Ammon's horn (tissue), 1 donor: Measurements from ENCODE around the gene PRPH2.
A peak's percentile ranks its signal among the peaks of the same experiment; 100 is the strongest.
"Not testable (repeated sequence)": the region's sequence is repeated elsewhere in the genome, so short reads cannot be mapped to it uniquely, and the experiment has no call there.

ENCODE experiments used
- DNase-seq: peaks from one replicate; pipeline ENCODE4 v3.0.0-alpha.2; 2016; ENCODE audit warnings: low spot score

PRPH2 gene

GRCh38 chr6:42742116-42742894 lies 19.9 kb upstream of the PRPH2 start:
- DNase-seq: peak; percentile 17

DNA sequence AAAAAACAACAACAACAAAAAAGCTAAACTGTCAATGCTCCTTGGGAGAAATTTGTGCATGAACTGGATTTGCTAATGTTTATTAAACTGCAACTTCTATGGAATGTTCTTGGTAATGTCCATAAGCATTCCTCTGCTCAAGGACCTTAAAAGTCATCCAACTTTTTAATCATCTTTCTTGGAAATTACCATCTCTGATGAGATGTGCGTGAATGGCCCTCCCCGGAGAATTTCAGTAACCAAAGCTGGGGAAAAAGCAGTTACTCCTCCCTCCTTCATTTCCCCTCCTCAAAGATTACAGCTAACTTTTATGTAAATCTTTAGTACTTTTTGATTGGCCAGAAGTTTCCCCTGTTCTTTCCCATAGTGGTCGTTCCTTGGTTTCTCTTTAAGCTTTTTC lies 18.3 kb upstream of the PRPH2 start:
- no peak for DNase-seq

DNA sequence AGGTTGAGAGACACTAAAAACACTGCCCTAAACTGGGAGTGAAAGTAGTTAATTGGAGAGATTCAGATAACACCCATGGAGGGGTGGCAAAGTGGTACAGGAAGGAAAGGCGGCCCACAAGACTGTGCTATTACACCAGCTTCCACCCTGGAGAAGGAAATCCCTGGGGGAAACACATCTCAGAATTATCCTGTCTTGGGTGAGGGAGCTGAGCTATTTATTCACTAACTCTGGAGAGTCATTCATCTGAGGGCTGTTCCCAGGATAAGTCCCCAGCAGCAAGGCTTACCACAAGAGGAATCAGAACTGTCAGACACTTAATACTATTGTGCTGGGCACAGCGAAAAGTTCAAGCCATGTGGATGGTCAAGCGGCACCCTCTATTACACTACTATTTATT lies 13.6 kb upstream of the PRPH2 start:
- DNase-seq: no peak

DNA sequence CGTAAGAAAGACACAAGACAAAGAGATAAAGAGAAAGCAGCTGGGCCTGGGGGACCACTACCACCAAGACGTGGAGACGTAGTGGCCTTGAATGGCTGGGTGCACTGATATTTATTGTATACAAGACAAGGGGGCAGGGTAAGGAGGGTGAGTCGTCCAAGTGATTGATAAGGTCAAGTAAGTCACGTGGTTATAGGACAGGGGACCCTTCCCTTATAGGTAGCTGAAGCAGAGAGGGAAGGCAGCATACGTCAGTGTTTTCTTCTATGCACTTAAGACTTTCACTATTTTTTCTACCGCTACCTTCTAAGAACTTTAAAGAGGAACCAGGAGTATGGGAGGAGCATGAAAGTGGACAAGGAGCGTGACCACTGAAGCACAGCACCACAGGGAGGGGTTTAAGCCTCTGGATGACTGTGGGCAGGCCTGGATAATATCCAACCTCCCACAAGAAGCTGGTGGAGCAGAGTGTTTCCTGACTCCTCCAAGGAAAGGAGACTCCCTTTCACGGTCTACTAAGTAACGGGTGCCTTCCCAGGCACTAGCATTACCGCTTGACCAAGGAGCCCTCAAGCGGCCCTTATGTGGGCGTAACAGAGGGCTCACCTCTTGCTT lies 11.6 kb upstream of the PRPH2 start:
- not testable (repeated sequence) for DNase-seq

- DNase-seq: no peak
Observed at GRCh38 chr6:42729731-42730130, 7.3 kb upstream of the PRPH2 start.

DNA sequence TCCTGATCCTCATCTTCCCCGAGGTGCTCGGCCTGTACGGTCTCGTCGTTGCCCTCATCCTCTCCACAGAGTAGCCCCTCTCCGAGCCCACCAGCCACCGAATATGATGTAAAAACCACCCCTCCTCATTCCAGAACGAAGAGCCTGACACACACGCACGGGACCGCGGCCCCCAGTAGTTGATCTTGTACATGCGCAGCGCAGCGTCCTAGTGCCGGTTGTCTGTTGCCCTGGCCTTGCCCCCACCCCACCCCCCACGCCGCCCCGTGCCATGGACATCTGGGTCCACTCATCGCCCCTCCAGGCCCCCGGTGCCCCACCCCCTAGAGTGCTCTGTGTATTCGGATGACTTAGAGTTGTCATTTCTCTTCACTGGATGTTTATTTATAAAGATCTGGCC lies 5.2 kb upstream of the PRPH2 start:
- DNase-seq: no peak

- DNase-seq: peak; percentile 25
Observed at GRCh38 chr6:42727087-42727611, 4.8 kb upstream of the PRPH2 start.

DNA sequence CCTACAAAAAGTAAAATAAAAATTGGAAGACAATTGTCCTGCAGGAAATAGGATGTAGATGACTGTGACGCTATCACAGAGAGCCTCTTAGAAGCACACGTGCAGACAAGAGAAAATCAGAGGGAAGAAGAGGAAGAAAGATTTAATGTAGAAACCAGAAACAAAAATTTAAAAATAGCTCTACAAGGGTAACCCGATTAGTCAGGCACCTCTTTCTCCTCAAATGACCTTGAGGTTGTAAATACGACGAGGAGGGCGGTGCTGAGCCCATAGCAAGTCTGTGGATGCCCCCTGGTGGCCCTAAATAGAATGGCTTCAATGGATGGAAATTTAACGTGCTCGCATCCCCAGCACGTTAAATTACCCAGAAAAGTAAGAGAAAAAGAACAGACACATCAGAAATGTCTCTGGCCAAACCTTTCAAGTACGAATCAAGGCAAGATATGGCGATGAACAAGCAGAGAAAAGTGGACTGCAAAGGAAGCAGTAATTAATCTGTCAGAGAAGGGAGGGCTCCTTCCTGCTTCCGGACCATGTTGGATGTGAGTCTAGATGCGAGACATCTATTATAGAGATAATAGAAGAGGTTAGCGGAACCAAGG lies 4.2 kb upstream of the PRPH2 start:
- peak; percentile 95 for DNase-seq

DNA sequence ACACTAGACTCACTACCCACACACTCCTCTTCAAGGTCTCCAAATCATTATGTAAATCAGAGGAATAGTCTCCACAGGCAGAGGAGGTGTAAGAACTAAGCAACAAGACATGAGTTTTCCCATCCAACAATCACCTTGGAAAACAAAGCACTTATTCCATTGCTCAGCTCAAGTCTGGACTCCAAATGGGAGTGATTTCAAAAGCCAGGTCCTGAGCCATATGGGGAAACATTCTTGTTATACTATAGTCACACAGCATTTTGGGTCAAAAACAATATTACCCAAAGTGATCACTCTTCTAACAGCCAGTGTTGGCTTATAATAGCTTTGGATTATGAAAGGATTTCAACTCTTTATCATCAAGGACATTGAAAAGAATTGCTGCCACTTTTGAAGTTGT lies 3.6 kb upstream of the PRPH2 start:
- no peak for DNase-seq

GRCh38 chr6:42724825-42725224 lies 2.4 kb upstream of the PRPH2 start:
- DNase-seq: no peak

DNA sequence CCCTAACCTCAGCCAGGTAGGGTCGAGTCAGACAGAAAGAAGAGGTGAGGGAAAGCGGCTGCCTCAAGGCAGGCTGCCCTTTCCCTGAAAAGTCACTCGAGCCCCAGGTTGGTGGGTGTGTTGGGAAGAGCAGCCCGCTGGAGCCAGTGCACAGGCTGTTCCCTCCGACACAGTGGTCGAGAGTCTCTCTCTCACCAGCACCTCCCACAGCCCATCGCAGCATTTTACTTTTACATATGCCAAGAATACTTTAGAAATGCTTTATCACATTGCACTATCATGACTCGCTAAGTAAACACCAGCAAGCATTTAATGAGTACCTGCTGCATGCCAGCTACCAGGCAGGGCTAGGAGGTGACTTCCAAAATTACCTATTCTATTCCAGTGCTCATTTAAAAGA lies 1.7 kb downstream of the PRPH2 start:
- DNase-seq: no peak

- no peak for DNase-seq
Observed at GRCh38 chr6:42715871-42716270, 6.5 kb downstream of the PRPH2 start.

GRCh38 chr6:42714098-42714761 lies 8.2 kb downstream of the PRPH2 start:
- no peak for DNase-seq

- no peak for DNase-seq
Observed at GRCh38 chr6:42711930-42712329, 10.5 kb downstream of the PRPH2 start.

- DNase-seq: no peak
Observed at GRCh38 chr6:42710316-42710715, 12.1 kb downstream of the PRPH2 start.

DNA sequence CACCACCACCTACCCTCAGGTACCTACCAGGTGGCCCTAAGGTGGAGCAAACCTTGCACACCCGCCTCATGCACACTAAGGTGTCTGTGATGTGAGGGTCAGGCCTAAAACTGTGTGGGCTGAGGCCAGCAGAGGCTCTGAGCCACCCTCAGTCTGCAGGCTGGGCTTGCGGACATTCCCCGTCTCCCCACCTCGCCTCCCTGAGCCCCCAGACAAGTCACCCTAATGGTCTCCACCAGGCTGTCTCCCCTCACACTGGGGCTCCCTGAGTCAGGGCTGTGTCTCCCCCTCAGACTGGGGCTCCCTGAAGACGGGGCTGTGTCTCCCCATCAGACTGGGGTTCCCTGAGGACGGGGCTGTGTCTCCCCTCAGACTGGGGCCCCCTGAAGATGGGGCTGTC lies 12.5 kb downstream of the PRPH2 start:
- DNase-seq: no peak

GRCh38 chr6:42708096-42708495 lies 14.3 kb downstream of the PRPH2 start:
- DNase-seq: no peak

GRCh38 chr6:42707595-42707994 lies 14.8 kb downstream of the PRPH2 start:
- no peak for DNase-seq

GRCh38 chr6:42704937-42705374 lies 17.4 kb downstream of the PRPH2 start:
- DNase-seq: no peak

DNA sequence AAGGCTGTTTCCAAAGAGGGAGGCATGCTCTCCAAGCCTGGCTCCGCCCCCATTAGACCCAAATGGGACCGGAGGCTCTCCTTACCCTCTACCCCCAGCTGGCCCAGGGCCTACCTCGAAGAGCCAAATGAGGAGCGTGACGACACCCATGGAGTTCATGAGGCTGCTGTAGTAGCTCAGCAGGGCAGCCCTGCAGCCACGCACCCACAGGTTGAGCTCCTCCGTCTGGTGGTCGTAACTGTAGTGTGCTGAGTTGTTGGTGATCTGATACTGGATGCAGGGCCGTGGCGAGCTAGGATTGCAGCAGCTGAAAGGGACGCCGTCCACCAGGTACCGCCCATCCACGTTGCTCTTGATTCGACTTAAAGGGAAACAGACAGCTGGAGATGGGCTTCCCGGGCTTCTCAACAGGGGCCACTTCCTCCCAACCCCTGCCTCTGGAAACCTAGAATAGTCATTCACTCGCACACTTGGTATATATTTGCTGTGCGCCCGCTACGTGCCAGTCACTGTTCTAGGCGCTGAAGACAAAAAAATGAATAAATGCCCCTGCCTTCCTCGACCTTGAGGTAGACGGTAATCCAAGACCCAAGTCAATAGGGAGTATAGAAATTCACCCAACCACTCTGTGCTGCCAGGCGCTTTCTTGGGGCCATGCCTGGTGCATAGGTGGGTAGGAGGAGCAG lies 18.0 kb downstream of the PRPH2 start:
- no peak for DNase-seq

GRCh38 chr6:42702786-42703185 lies 19.6 kb downstream of the PRPH2 start:
- DNase-seq: not testable (repeated sequence)

GRCh38 chr6:42702200-42702599 lies 20.2 kb downstream of the PRPH2 start:
- no peak for DNase-seq
